Kidney tubule cell (primary cell): ENCODE results near the gene MXRA7.
A peak's percentile ranks its signal among the peaks of the same experiment; 100 is the strongest.

Experiments
- DNase-seq: peaks from one replicate; pipeline ENCODE4 v3.0.0-alpha.2; 2018; ENCODE audit warnings: low spot score

MXRA7 gene

DNA sequence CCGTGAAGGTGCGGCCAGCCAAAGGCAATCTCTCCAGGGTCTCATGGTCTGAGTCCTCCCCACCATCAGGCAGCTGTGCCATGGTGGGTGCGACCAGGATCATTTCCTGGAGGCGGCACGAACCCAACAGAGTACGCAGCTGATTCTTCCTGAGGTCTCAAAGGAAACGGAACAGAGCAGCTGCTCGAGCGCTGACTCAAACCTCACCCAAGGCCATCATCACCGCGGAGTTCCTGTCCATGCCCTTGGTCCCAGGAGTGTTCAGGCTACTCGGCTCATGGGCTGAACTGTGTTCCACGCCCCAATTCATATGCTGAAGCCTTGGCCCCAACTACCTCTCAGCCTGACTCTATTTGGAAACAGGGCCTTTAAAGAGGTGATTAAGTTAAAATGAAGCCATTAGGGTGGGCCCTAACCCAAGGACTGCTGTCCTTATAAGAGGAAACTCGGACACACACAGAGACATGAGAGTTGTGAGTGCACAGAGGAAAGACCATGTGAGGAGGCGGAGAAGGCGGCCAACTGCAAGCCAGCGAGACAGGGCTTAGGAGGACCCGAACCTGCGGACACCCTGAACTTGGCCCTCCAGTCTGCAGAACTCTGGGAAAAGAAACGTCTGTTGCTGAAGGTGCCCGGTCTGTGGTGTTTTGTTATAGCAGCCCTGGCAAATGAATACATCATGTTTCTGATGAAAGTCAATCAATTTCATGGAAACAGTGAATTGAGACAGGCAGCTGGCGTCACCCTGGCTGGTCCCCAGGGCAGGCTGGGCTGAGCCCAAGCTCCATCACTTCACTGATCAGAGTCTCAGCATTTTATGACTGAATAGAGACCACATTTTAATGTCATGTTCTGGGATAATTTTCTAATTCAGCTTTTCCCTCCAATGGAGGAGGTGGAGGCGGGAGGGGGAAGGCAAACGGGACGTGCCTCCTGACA, 13.7 kb downstream of the MXRA7 start:
- no peak for DNase-seq

DNA sequence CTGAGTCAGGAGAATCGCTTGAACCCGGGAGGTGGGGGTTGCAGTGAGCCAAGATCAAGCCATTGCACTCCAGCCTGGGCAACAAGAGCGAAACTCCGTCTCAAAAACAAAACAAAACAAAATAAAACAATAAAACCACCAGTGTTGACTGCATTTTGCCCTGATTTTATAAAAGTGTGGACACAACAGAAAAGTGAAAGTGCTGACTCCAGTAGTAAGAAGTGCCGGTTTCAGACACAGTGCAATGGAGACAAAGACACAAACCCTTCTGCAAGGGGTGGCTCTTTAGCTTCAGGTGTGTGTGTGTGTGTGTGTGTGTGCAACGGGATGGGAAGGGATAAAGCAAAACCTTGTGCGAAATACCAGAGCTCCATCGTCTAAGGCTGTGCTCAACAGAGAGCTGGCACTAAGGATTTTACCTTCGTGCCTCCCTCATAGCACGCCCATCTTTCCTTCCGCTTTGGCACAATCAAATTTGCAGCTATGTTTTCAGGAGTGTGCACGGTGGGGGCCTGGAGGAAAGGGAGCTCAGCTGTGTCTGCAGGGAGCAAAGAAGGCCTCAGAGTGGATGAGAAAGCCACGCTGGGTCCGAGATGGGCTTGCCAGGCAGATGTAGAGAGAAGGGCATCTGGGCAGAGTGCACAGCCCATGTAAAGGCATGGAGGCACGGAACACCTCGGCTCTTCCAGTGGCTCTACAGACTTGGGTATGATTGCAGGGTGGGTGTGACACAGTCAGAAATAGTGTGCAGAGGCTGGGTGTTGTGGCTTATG, 15.5 kb downstream of the MXRA7 start:
- peak; percentile 54 for DNase-seq

DNA sequence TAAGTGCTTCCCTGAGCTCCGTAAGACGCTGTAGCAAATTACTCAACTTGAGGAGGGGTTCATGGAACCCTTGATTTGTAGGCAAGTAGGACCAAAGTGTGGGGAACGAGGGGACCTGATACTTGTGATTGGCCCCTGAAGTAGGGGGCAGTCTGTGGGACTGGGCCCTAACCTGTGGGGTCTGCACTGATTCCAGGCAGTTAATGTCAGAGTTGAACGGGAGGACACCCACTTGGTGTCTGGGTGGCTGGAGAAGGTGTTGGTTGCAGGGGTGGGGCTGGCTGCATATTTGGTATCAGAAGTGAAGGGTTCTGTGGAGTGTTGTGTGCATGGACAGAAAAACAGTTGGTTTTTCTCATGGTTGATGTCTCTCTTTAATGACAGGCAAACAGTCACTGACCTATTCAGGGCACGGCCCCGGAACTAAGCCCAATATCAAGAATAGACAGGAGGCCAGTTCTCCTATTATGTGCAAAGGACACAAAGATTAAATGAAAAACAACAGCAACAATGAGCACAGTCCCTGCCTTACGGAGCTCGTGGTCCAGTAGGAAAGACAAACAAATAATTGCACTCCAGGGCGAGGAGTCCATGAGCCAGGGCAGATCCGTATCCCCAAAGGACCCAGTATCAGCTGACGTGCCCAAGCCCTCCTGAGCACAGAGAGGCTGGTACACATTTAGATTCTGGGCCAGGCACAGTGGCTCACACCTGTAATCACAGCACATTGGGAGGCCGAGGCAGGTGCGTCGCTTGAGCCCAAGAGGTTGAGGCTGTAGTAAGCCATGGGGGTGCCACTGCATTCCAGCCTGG, 19.2 kb downstream of the MXRA7 start:
- no peak for DNase-seq

DNA sequence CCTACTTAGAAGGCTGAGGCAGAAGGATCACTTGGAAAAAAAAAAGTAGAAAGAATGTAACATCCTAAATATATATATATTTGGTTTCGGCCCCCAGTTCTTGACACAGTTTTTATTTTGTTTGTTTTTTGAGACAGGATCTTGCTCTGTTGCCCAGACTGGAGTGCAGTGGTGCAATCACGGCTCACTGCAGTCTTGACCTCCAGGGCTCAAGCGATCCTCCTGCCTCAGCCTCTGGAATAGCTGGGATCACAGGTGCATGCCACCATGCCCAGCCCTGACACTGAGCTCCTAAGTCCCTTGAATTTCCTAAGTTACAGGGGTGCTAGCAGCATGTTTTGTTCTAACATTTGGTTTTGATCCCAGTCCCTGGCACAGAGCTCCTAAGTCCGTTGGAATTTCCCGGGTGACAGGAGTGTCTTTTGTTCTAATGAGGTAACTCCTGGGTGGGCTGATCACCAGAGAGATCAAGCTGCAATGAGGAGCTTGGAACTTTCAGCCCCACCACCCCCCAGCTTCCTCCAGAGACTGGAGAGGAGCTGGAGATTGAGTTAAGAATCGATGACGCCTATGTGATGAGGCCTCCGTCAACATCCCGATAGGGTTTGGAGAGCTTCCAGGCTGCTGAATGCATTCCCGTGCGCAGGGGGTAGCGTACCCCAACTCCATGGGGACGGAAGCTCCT, 20.0 kb downstream of the MXRA7 start:
- no peak for DNase-seq

DNA sequence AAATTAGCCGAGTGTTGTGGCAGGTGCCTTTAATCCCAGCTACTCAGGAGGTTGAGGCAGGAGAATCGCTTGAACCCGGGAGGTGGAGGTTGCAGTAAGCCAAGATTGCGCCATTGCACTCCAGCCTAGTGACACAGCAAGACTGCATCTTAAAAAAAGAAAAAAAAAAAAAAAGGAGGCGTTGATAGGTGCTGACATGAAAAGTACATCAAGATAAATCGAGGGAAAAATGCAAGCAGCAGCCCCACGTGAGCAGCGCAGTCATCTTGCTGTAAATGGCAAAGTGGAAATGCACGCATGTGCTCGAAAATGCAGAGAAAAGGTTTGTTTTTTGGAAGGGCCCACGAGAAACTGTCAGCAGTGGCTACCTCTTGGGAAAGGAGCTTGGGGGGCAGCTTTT, 20.9 kb downstream of the MXRA7 start:
- DNase-seq, result no peak

DNA sequence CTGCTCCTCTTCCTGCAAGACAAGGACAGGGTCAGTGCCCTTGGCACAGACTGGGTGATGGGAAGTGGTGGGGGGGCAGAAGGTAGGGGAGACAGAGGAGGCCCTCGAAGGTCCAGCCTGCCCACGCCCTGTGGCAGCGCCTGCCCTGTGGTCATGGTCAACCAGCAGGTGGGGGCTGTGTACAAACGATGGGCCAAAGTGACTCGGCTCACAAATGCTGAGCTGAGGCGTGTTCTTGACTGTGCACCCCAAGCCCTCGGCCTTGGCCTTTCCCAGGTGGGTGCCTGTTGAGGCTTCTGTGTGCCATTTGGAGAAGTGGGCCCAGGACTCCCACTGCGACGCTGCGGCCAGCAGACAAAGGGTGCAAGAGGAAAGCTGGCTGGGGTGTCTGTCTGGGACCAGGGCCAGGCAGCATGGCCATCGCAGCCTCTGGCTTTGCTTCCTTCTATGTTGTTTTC, 22.6 kb downstream of the MXRA7 start:
- peak; percentile 76 for DNase-seq

DNA sequence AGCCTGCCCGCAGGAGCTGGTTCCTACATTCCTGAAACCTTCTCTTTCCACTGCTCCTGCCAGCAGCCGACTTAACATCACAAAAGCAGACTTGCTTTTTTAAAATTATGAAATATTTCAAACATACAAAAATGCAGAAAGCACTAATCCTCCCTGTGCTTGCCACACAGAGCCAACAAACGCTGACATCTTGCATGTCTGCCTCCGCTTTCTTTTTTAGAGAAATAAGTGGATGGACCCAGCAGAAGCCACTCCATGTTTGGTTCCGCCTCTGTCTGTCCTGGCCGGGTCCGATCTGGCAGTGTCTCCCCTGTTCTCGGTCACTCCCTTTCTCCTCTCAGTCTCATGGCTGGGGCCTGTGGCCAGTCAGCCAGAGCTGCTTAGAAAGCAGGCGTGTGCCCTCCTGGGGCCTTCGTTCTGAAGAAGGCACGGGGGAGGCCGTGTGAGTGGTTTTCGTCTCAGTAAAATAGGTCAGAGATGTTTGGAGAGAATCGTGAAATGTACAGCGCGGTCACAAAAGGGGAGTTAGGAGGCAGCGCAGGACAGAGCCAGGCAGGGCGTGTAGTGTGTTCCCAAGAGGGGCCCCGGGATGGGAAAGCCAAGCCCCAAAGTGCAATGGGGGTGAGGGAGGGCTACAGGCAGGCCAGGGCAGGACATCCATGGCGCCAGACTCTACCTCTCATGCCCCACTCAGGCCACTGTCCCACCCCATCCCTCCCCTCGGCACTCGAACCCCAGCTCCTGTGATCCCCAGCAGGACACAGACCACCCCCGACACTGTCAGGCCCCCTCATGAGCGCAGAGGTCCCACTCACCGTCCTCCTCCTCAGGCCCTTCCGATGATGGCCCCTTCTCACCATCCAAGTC, 23.2 kb downstream of the MXRA7 start:
- no peak for DNase-seq

DNA sequence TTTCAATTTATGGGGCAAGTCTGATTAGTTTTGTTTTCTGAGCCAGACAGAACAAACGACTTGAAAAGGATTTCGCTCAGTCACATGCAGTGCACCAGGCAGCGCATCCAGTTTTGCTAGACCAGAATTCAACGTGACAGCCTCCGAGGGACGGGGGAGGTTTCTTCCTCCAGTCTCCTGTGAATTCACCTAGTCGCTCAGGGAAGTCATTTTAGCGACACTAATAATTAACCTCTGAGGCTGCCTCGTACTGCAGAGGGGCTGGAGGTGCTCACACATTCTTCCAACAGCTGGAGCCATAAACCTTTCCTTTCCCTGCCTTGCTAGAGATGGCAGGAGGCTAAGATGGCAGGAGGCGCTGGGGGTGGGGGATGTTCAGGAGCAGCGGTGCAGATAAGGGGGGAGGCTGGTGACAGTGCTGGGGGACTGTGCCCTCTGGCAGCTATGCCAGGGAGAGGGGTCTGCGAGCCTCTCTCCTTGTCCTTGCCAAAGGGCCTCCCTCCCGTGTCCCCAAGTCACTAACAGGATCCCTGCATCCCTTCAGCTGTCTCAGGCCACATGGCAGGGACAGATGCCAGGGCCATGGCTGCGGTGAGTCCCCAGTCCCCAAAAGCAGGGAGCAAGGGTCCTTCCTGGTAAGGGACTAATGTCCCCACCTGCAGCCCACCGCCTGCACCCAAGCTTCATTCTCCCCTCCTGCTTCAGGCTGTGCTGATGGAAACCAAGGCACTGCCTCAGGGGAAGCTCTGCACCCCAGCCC, 24.0 kb downstream of the MXRA7 start:
- peak; percentile 69 for DNase-seq

DNA sequence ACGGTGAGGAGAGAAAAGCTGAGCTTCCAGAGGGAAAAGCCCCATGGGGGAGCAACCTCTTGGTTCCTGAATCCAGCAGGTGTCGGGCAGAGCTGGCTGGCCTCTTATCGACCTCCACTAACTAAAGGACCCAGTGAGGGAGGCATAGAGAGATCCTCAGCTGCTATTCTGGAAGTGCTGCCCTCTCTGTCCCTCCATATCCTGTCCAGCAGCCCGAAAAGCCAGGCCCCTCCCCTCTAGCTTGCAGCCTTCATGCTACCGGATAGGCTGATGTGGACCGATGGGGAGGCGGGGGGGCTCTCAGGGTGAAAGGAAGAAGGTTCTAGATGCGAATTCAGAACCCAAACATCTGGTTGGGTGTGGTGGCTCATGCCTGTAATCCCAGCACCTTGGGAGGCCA, 24.9 kb downstream of the MXRA7 start:
- DNase-seq, result no peak

DNA sequence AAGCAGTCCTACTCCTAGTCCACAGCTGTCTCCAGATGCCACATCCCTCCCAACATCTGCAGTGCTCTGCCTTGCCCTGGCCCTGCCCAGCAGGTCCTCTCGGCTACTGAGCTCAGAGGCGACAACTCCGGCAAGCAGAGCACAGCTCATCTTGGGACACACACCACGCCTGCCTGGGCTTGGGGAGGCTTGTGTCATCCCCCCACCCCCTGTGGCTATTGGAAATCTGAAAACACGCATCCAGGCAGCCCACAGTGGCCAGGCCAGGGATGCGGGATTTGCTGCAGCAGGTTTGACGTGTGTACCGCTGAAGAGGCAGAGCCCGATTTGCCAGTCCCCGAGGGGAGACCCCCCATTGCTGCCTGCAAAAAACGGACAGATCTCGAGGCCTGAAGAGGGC, 25.4 kb downstream of the MXRA7 start:
- no peak for DNase-seq

DNA sequence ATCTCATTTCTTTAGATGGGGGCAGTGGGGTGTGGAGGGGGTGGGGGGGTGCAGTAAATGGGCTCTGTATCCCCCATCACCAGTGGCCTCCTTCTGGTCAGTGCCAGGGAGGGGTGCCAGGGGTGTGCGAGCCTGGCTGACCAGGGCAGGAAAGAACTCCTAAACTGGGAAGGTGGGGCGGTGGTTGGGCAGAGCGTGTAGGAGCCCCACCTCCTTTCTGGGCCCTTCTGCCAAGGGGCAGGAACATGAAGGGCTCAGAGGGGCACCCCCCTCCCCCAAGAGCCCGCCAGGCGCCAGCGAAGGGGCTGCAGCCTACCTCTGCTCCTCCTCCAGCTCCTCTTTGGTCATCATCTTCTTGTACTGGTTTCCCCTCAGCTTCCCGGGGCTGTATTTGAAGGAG, 26.0 kb downstream of the MXRA7 start:
- DNase-seq, result no peak

DNA sequence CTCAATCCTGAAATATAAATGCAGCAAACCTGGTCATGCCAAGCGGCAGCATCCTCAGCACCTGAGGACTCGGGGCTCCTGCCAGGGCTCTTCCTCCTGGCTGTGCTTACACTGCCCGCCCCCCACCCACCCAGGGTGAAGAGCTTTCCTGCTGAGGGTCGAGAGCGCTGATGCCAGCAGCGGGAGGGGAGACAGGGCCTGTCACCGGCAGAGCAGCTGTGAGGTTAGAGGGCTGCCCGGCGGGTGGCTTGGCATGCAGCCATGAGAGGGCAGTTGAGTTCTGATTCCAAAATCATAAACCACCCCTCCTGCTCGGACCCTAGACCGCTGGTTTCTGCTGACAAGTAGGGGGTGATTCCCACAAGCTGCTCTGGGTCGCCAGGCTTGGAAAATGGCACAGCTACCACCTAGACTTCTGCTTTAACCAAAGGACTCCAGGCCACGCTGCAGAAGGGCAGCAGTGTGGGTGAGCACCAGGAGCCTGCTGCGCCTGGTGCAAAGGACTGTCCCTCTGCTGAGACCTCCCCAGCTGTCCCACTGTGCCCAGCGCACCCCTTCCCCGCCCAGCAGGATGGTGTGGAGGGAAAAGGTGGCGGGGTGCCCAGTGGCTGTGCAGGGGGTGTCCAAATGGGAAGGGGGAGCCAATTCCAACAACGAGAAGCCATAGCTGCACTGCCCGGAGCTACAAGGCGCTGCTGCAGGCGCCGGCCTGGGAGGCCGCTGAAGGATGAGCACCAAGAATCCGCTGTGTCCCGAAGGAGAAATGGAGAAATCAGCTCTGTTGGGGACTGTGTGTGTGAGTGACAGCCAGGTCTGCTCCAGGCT, 26.6 kb downstream of the MXRA7 start:
- no peak for DNase-seq

DNA sequence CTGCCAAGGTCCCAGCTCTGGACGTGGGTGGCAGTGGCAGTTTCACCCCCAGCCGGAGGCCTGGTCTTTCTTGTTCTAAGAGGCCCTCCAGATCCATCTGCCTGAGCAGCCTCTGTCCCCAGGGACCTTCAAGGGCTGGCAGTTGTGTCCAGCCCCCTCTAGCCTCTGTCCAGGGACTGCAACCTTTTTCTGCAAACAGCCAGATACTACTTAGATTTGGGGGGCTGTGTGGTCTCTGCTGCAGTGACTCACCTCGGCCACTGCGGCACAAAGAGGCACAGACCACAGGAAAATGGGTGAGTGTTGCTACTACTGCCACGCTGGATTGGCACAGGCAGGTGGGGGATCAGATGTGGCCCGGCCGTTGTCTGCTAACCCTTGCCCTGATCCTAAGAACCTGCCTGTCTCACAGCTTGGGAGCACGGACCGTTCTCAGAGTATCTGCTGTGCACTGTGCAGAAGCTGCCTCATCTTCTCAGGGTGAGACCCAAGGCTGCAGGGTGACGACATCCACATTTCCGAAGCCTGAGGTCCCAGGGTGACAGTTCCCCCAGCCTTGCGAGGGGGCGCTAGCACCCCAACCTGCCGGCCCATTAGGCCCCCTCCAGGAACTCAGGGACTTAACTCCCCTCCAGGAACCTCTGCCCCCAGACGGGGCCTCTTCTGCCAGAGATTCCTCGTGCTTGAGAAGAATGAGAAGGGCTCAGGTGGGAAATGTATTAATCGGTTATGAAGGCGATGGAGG, 27.6 kb downstream of the MXRA7 start:
- no peak for DNase-seq

DNA sequence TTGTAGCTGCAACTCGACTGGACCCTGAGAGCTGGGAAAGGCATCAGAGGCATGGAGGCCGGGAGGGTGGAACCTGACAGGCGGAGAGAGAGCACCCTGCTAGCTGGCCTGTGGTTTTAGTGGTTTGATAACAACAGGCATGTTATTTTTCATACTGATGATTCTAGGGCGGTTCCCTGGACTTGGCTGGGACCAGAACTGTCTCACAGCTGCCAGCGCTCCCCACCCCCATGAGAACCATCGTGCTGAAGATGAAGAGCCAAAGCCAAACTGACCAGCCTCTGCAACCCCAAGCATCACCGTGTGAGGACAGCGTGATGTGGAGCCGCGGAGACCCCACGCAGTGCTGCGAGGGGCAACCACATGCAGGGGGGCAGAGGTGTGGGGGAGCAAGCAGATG, 28.5 kb downstream of the MXRA7 start:
- DNase-seq, result no peak

DNA sequence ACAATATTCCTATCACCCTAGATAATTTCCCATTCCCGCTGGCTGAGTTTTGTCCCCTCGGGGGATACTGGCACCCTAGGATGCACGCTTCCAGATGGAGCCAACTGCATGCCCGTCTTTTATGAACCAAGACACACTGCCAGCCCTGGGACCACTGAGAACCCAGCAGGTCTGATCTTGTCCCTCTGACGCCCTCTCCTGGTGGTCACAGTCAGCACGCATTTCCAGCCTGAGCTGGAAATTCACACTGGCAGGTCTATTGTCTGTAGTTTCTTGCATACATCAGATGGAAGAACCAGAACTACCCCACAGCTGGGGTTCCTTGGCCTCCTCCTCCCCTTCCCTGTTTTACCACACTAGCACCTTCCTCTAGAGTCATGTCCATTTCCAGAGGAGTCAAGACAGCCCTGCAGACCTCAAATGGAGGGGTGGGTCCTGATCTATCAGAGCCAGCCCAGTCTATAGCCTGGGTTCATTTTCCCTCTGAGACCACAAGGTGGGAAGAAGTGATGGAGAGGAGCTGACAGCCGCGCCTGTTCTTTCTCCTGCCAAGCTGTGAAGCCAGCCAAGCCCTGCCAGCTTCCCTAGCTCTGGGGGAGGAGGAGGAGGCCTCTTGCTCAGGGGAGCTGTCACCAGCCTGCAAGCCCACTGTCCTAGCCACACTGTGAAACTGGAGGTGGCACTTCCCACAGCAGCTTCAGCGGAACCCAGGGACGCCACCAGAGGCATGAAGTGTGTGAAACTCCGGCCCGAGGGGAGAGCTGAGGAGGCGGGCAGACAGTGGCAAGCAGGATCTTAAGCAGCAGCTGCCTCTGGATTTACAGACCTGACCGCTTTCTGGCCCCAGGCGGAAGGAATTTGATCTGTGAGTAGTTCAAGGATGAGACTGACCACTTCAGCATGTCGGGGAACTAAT, 29.3 kb downstream of the MXRA7 start:
- peak; percentile 60 for DNase-seq

DNA sequence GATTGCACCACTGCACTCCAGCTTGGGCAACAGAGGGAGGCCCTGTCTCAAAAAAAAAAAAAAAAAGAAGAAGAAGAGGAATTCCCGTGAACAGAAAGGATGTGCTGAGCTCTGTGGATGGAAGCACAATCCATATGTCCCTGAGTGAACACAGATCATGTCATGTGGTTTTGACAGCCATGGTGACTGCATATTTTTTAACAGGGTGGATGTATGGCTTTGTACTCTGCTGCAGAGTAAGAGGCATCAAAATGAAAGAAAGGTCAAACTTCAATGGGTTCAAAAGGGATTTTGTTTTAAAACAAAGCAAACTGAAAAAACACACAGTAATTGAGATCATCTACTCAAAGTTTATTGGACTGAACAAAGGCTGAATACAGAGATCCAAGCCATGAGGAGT, 31.5 kb downstream of the MXRA7 start:
- DNase-seq, result no peak

DNA sequence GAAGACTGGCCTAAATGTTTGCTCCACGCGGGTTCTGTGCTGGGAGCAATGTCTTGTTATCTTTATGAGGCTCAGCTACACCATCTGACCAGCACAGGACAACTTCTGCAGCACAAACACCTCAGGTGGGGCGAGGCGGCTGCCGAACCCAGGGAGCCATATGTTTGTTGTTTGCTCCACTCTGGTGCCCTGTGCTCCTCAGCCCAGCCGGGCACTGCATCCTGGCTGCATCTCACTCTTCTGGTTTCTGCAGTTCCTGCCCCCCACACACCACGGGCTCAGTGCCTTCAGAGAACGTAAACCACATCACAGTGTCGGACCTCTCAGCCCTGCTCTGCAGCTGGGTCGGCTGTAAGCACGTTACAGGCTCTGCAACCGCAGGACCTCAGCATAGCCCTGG, 32.4 kb downstream of the MXRA7 start:
- DNase-seq, result no peak
